GM19240 (cell line): Measurements from ENCODE around the gene SLC36A1.

Source experiments
- DNase-seq: peaks from one replicate; pipeline ENCODE4 v3.0.0; 2011; ENCODE audit warnings: low spot score; ENCODE audit not compliant: insufficient read length

Gene SLC36A1

DNA sequence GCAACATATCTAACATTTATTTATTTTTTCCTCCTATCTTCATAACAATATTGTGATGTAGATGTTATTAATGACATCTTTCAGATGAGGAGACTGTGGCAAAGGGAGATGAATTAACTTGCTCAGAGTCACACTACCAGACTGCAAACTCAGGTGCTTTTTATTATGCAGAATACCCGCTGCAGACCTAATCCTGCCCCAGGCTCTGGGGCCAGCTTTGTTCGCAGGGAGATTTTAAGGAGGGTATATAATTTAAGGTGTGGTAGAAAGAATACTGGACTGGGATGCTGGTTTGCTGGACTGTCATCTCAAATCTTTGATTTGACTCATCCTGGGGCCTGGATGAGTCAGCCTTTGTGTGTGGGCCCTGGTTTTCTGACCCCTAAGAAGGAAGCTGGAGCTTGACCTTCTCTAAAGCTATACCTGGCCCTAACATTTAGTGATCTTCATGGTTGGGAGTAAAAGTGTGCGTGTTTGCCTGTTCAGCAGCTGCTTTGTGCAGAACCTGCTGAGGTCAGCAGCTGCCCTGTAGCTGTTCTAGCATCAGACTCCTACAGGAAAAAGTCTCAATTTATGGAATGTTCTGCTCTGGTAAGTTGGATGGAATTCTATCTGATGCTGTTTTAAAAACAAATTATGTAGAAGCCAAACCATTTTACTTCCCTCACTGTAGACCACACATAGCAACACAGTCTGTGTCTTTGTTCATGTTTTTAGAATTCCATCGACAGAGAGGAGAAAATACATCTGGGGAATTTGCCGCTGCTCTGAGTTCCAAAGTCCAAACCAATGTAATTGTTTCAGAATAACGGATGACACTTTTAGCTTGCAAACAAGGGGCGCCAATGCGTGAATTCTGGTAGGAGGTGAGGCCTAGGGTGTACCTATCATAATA is 4.5 kb downstream of the SLC36A1 start:
- peak; percentile 27 for DNase-seq

DNA sequence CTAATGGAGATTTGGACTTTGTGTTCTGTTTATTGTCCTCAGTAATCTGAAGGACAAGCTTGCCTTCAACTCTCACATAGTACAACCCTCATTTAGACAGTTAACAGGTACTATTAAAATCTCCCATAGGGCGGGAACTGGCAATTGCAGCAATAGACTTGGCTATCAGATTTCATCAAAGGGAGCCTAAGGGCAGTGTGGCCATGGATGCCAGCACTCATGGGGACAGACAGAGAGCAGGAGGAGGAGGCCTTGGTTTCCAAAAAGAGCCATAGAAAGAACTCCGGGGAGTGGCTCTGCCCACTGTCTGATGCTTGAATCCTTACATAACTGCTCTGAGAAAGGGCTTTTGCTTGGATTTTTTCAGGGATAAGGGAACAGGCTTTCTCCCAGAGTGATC is 6.8 kb downstream of the SLC36A1 start:
- no peak for DNase-seq

DNA sequence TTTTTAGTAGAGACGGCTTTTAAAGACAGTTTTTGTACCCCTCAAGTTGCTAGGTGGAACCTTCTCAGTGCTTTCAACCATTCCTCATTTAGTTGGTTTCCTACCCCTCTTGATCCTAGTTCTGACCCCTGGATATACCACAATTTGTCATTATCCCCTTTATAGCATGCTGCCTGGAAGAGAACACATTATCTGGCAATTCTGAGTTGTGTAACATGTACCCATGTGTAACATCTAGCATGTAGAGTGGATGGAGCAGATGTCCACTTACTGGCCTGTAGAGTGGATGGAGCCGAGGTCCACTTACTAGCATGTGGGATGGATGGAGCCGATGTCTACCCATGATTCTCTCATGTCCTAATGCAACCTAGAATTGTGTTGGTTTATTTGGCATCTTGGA is 7.5 kb downstream of the SLC36A1 start:
- no peak for DNase-seq

DNA sequence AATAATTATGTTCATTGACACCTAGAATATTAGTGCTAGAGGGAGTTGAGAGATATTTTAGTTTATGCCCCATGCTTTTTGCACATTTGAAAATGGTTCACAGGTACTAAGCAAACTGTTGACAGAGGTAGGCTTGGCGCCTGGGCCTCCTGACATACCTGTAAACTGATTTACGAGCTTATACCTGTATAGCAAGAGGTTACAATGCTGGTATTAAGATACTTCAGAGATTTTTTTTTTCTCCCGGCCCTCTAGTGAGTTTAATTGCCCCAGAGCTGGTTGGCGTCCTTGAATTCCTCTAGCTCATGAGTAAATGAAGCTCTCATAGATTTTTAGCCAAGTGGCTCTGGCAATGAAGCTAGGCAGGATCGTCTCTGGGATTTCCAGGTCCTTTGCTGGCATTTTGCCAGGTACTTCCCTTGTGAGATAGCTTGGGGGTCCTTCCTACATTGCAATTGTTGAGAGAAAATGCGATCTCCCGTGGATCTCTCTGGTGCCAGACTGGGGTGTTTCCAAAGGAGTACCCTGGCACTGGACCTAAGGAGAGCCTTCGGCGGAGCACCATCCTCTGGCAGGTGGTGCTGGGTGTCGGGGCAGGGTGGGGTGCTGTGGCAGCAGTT is 9.0 kb downstream of the SLC36A1 start:
- no peak for DNase-seq

DNA sequence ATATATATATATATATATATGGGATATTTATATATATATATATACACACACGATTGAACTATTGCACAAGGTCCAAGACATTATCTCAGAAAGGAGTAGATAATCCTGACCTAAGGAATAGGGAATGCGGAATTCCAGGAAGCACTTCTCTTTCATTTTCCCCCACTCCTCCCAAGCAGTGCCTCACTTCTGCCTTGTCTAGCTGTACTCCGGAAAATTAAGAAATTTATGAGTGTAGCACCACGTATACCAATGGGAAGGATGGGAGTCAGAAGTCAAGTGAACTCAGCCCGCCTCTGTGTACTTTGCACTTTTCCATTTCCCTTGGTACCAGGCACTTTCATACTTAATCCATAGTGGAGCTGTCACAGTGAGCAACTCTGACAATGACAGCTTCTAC is 10.9 kb downstream of the SLC36A1 start:
- DNase-seq, result no peak

DNA sequence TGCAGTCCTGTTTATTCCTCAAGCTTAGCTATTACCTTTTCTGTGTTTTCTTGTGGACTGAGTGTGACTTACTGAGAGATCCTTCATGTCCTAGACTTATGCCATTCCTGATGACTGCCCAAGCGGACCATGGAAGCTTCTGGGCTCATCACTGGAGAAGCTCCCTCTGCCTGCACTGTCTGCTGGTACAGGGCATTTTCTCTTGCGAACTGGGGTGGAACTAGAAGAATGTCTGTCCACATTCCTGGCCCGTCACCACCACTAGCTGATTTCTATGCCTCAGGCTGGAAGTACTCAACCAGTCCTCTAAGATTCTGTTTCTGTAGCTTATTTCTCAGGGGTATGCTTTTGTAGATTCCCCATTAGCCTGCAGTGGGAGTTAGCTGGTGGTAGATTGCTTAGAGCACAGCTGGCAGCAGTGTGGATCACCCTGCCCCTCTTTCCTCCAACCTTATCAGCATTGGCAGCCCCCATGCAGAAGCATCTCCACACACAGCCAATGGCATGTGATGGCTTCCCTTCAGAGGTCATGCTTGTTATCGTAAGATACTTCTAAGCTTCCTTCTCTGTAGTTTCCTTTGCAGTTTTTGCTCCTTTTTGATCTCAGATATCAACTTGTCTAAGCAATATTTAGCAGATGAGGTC is 12.4 kb downstream of the SLC36A1 start:
- no peak for DNase-seq

DNA sequence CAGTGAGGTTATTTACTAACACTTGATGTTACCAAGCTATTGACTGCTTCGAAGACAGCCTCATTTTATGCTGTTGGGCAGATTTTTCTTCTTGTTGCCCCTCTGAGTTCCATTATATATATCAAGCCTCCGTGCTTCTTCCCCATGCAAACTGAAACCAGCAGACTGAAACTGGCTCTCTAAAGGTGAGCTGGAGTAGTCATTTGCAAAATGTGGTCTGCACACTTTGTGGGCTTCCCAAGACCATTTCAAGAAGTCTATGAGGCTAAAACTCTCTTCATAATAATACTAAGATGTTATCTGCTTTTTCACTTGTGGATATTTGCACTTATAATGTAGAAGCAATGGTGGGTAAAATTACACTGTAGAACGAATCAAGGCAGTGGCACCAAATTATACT is 13.9 kb downstream of the SLC36A1 start:
- peak; percentile 55 for DNase-seq

DNA sequence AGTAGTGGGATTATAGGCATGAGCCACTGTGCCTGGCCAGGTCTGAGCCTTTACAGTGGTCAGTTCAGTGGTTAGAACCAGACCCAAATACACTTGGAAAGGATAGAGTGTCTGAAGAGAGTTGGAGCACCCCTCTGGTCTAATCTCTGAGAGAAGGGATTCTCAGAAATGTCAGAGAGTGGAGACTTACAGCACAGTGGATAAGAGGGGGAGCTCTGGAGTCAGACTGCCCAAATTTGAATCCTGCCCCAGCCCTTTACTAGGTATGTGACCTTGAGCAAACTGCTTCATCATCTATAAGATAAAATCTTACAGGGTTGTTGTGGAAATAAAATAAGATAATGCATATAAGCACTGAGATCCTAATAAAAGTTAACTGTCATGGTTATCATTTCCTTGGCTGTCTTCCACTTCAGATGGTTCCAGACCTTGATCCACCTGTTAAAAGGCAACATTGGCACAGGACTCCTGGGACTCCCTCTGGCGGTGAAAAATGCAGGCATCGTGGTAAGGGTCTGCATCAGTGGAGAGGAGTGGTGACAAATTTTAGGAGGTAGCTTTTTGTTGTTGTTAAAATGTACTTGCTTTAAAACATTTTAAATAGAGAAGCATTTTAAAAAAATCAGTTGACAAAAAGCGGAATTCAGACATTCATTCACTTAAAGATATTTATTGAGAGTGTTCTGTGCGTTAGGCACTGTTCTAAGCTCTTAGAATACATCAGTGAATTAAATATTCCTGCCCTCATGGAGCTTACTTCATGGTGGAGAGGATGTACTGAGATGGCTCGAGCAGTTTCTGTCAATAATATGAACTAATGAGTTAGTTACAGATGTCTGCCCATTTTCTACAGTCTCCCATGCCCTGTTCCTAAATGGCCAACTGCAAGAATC is 16.0 kb downstream of the SLC36A1 start:
- no peak for DNase-seq

DNA sequence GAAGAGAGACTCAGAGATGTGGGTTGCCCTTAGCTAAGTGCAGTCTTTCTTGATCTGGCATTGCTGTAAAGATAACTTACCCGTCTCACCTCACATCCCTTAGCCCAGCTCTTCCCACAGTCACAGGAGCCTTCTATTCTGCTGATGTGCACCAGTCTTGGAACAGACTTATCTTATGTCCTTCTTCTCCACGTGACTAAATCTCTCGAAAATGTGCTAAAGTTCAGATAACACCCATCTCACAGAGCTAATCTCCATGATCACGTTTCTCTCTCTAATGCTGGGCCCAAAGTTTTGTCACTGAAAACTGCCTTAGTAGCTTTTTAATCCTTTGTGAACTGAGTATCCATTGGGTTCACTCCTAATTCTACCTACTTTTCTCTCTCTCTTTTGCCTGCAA is 16.7 kb downstream of the SLC36A1 start:
- DNase-seq, result no peak

DNA sequence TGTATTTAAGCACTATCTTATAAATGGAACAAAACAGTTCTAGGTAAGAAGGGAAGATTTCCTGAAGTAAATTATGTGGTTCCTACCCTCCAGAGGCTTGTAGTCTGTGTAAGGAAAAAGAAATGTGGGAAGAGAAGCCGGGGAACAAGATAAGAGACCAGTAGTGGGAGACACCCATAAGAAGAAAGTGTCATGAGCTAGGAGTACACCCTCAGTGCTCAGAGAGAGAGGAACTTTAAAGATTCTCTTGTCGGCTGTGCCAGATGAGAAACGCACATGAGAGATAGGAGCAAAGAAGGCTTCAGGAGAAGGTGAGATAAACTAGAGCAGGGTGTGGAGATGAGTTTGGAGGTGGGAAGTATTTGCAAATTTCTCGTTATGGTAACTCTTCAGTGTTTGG is 18.1 kb downstream of the SLC36A1 start:
- DNase-seq, result no peak

DNA sequence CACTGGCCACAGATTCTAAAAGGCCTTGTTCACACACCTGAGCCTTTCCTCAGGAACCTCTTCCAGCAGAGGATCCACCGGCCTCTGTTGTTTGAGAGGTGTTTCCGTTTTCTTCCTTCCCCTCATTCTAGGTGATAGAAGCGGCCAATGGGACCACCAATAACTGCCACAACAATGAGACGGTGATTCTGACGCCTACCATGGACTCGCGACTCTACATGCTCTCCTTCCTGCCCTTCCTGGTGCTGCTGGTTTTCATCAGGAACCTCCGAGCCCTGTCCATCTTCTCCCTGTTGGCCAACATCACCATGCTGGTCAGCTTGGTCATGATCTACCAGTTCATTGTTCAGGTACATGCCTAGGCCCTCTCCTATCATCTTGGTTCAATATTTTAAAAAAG is 20.2 kb downstream of the SLC36A1 start:
- no peak for DNase-seq

DNA sequence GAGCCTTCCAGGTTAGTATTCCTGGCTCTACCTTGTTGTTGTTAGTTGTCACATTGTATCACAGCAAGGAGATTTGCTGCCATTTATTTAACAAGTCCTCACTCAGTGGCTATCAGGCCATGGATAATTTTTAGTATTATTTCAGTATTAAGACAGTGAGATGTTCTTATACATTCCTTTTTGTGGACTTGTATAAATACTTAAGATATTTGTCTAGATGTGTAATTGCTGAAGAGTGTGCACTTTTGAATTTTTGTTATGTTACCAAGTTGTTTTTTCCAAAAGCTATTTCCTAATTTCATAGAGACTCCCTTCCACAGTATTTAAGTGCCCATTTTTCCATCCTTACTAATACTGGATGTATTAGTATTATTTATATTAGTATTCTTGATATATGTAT is 22.0 kb downstream of the SLC36A1 start:
- no peak for DNase-seq

DNA sequence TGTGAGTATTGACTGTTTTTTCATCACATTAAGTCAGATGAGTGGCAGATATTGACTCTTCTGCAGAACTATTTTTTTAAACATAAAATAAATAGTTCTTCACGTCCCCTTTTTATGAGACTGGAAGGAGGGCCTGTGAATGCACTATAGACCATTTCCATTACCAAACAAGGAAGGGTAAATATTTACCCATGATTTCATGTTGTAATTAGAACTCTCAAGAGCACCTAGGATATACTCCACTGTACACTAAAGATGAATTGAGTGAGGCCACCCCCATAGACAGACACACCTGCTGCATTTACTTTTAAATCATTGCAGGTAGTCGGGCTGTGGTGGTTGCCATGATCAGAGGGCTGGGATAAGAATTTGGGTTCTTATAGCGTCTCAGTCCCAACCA is 22.6 kb downstream of the SLC36A1 start:
- no peak for DNase-seq

DNA sequence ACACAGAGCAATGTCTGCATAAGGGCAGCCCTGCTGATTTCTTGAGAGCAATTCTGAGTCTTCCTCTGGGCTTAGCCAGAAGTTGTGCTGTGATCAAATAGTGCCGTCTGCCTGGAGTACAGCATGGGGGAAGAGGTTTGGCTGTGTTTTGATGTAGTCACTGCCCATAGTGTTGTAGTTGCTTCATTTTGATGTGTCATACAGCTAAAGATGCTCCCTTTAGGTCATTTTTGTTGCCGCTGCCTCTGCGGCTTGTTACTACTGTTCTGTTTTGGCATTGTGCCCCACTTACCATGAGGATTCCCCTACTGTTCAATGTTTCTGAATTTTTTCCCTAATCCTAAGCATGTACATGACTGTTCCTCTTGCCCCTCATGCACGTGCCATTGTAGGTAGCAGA is 23.0 kb downstream of the SLC36A1 start:
- DNase-seq, result no peak

DNA sequence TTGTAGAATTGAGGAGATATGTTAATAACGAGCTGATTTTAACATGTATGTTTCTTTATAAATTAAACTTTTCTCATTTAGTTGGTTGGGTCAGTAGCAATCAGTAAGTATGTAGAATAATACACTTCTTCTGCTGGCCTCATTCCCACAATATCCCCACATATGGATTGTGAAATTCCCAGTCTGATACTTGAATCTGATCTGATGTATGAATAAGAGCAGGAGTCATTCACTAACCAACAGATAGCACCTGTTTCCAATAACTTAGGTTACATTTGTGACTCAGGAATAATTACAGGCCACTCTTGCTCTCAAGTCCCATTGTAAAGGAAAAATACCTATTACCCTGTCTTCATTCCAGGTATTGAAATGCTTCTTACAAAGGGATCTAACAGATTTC is 23.9 kb downstream of the SLC36A1 start:
- DNase-seq, result no peak

DNA sequence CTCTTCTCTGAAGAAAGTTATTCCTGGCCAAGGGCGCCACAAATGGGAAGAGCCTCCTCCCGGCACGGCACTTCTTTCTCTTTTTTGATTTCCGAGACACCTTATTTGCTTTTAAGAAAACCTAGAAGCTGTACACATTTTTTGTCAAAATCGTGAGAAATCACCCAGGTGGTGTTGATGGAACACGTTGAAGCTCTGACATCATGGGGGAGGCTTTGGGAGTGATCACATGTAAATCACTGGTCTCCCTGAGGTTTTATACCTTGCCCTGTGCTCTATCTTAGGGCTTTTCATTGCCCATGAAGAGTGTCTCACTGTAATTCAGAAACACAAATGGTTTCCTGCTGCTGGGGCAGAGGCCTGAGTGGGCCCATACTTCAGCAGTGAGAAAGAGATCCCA is 27.4 kb downstream of the SLC36A1 start:
- no peak for DNase-seq

DNA sequence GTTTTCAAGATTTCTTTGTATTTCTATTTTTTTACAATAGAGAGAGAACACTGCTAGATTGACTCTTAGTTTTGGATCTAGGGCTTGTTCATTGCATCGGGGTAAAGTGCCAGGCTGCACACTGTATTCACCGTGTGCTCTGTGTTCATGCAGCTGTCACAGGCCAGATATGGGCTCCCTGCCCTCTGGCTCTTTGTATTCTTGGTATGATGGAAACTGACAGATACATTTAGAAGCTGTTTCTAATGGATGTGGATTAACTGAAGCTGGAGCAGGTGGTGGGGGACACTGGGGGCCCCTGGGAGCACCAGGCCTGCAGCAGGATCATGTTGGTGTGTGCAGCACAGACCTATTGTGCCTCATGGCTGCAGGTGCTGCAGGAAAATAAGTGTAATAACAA is 28.0 kb downstream of the SLC36A1 start:
- DNase-seq, result no peak

DNA sequence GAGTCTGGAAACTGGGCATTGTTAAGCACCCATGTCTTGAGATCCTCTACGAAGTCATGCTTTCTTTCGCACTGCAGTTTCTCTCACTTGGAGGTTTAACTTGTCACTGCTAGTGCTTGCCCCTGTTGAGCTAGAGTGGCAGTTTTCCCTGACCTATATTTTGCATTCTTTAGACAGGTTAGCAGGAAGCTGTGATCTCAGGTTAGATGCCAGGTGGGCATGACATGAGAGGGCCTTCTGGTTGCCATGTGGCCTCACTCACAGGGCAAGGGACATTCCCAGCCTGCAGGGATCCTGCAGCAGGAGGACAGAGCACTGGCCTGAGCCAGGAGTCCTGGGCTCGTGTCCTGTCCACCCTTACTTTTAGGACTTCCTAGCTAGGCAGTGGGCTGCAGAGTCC is 28.6 kb downstream of the SLC36A1 start:
- DNase-seq, result no peak

DNA sequence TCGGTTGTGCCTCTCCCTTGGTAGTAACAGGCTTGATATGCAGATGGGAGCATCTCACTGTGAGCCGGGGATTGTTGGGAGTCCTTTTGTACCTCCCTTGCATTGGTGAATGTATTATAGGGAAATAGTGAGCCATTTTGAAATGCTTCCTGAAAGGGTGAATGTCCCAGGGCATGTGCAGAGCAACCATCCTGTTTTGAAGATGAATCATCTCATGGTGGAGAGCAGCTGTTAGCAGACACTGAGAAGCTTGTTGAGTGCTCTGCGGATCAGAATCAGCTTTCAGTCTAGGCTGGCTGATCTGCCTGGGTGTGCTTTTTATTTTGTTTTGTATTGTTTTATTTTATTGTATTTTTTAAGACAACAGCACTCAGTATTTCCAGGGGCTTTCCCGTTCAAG is 29.7 kb downstream of the SLC36A1 start:
- no peak for DNase-seq

DNA sequence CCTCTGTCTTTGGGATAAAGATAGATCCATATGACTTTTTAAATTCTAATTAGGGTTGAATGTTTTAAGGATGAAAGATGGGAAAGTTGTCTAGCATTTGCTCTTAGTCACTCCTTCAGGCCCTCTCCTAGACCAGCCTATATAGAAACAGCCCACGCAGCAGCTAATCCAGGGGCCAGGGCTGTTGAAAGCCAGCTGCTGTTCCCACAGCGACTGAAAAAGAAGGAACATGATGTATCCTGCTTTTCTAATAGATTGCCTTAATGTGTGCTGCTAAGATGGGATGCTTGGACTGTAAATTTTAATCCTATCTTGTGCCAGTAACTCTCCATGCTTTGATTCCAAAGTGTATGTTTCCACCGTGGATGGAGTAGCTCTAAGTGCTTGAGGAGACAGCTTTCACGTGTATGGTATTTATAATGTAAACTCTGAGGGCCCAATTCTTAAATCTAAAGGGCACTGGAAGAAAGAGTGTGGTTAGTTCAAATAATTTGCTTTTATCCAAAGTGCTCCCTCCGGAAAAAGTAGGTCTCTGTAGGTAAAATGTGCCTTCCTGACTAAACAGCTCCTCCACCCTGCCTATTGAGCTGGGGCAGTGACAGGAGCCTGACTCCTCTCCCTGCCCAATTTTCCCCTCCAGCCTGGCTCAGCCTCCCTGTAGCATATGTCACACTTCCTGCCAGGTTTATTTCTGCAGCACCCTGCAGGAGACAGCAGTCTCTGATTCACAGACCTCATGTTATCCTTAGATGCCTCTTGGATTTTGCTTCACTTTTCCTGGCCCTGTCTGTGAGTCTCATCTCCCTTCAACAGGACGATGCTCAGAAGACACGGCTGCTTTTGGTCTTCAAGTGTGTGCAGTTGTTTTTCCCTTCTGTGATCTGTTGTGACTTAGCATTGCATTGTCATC is 33.2 kb downstream of the SLC36A1 start:
- DNase-seq, result no peak

DNA sequence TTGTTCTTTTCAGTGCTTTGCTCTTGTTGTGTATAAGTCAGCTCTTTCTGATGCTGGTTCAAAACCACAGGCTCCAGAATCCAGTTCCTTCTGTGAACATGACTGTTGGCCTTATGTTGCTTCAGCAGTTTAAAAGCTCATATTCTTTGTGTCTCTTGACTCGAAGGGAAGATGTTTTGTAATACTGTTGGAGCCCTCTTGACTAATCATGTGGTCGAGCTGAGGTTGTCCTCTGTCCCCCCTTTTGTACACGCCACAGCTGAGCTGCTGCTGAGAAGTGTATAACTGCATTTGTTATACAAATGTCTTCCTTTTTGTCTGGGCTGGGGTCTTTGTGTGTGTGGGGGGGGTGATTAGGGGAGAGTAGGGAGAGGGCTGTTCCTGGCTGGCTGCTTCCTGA is 35.8 kb downstream of the SLC36A1 start:
- DNase-seq, result no peak
